Coronary artery (tissue), 2 donors: Measurements from ENCODE around the gene INPP5A.

ENCODE experiments used
- DNase-seq: peaks from one replicate; pipeline ENCODE4 v3.0.0-alpha.2; 2017; ENCODE audit warnings: low spot score
- H3K27ac ChIP-seq, 2 donors: fragments of 200-600 bp; sonication (generic); one replicate each; pipeline ENCODE4 v1.5.1; 2016 to 2019
- H3K4me3 ChIP-seq: fragments of 200-600 bp; sonication (generic); 2 replicates; pipeline ENCODE4 v1.5.1; 2016; ENCODE audit warnings: mild to moderate bottlenecking, moderate library complexity
- TF ChIP-seq, protein P1 (sequence below): fragments of 200-600 bp; sonication (generic); IDR thresholded peaks from one replicate; pipeline ENCODE4 v1.5.1; 2019; ENCODE audit warnings: antibody characterized with exemption

Gene INPP5A

DNA sequence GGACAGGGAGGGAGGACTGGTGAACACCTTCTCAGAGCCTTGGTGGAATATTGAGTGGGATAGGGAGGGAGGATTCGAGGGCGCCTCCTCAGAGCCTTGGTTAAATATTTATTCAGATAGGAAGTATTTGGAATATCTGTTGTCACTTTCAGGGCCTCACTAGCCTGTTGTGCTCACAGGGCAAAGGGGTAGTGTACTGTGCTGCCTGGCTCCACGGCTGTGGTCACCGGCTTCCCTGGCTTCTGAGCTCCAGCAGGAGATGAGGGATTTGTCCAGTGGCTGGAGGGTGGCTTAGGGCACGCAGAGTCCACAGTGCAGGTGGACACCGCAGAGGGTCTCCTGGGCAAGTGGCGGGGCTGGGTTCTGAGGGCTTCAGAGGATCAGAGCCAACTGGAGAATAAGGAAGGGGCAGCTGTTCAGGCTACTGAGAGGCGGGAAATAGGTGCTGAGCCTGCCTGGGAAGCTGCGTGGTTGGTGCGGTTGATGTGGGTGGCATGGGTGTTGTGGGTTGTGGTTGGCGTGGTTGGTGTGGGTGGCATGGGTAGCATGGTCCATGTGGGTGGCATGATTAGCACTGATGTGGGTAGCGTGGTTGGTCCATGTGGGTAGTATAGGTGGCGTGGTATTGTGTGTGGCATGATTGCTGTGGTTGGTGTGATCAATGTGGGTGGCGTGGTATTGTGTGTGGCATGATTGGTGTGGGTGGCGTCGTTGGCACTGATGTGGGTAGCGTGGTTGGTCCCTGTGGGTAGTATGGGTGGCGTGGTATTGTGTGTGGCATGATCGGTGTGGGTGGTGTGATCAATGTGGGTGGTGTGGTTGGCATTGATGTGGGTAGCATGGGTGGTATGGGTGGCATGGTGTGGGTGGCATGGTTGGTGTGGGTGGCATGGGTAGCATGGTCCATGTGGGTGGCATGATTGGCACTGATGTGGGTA lies 16.7 kb downstream of the INPP5A start:
- H3K27ac ChIP-seq, result peak overlapping the region in 1 of 2 donors; percentile 11
- no peak for DNase-seq
- H3K4me3 ChIP-seq, result no peak overlapping the region
- TF ChIP-seq, protein P1, sequence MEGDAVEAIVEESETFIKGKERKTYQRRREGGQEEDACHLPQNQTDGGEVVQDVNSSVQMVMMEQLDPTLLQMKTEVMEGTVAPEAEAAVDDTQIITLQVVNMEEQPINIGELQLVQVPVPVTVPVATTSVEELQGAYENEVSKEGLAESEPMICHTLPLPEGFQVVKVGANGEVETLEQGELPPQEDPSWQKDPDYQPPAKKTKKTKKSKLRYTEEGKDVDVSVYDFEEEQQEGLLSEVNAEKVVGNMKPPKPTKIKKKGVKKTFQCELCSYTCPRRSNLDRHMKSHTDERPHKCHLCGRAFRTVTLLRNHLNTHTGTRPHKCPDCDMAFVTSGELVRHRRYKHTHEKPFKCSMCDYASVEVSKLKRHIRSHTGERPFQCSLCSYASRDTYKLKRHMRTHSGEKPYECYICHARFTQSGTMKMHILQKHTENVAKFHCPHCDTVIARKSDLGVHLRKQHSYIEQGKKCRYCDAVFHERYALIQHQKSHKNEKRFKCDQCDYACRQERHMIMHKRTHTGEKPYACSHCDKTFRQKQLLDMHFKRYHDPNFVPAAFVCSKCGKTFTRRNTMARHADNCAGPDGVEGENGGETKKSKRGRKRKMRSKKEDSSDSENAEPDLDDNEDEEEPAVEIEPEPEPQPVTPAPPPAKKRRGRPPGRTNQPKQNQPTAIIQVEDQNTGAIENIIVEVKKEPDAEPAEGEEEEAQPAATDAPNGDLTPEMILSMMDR, result no peak

DNA sequence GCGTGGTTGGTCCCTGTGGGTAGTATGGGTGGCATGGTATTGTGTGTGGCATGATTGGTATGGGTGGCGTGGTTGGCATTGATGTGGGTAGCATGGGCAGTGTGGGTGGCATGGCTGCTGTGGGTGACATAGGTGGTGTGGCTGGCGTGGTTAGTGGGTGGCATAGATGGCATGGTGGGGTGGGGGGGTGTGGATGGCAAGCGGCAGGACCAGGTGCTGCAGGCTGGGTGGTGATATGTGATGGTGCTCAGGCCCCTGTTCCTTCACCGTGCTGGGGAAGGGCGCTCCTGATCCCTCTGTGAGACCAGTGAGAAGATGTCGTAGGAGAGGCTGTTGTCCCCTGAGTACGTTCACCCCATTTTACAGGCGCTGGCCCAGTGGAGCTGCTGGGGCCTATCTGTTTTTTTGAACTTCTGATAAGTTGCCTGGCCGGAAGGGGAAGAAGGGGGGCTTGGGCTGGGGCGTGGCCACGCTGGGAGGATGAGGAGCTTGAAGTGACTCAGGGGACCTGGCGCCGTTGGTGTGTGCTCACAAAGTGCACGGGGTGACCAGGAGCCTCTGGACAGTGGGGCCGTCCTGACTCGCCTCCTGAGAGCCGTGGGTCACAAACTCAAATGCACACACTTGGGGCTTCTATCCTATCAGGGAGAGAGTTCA lies 17.5 kb downstream of the INPP5A start:
- no peak overlapping the region for H3K27ac ChIP-seq
- no peak for DNase-seq
- H3K4me3 ChIP-seq, result no peak overlapping the region
- TF ChIP-seq, protein P1, result no peak

DNA sequence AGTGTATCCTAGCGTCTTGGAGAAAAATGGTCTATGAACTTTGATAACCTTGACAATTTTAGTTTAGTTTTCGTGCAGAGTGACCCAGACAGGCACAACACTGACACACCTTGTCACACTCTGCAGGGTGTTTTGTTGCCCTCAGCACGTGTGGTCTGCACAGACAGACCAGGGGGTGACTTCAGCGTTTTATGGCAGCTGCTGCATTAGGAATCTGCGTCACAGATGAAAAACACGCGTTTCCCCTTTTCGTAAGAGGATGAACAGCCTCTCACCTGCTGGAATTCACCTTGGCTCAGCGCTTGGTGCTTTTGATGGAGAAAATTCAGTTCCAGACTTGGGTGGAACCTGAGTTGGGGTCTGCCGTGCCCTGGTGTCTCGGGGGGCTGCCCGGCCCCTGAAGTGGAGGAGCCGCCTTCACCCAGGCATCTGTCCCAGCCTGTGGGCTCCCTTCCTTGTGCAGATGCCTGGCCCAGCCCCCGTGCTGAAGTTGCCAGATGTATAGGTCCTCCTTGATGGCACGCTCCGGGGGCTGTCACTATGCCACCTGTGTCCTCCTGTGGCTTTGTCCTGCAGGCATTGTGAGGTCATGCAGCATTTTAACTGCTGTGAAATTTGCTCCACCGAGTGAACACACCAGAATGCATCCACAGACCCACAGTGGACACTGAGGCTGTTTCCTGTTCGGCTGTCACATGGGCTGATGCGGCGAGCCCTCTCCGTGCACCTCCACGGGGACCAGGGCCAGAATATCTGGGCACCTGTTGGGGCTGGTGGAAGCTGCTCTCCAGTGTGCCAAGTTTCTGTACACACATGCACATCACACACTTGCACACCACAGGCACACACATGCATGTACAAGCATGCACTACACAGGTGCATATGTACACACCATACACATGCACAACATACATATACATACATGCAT lies 18.3 kb downstream of the INPP5A start:
- TF ChIP-seq, protein P1, result no peak
- Histone ChIP-seq H3K27ac (no peak overlapping the region), H3K4me3 (no peak overlapping the region)
- no peak for DNase-seq

DNA sequence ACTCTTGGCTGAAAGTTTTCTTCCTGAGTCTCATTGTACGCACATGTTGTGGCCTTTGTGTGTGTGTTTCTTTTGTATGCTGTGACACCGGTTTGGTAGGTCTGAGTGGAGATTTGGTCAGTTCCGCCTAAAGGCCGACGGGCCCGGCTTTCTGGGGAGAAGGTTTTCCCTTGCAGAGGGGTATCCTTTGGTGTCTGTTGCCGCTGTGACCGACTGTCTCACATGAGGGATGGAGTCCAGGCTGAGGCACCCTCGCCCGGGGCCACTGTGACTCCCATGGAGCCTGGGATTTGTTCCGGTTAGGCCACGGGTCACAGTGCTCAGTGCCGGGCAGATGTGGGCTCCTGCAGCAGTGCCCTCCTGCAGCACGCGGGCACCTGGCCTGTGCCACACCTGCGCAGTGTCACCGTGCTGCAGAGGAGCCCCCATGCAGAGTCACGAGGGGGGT lies 19.4 kb downstream of the INPP5A start:
- Histone ChIP-seq H3K27ac (no peak overlapping the region), H3K4me3 (no peak overlapping the region)
- no peak for DNase-seq
- TF ChIP-seq, protein P1, result no peak

DNA sequence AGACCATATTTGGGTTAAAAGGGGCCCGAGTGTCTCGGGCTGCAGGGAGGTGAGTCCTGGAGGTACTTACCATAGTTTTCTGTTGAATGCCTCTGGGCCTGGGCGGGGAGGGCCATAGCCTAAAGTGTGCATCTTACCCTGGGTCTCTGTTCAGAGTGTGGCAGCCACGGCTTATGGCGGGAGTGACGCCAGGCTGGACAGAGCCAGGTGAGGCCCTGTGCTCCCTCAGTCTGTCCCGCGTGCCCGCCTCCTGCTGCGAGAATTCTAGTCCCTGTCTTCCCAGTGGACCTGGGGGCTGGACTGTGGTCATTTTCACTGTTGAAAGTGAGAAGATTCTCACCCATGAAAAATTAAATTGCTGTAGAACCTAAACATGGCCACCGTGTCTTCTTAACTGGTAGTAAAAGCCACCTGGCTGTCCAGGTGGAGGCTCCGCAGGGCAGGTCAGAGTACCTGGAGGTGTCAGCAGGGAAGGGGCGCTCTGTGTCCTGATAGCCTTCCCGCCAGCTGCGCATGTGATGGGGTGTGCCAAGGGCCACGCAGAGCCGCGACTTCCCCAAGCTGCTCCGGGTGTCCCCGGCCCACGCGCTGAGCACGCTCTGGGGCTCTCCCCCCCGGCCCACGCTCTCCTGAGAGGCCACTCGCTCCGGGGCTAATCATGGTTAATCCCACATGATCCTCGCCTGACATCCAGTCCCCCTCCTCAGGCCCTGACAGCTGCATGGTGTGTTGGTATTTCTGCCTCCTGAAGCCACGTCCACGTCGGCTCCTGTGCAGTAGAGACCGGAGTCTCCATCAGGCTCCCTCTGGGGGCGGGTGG lies 20.3 kb downstream of the INPP5A start:
- TF ChIP-seq, protein P1, result no peak
- no peak overlapping the region for H3K27ac ChIP-seq
- no peak for DNase-seq
- no peak overlapping the region for H3K4me3 ChIP-seq
